Fibroblast of lung (primary cell): ENCODE measurements around the gene MLXIPL. TPM values are rescaled to one million over a fixed set of nuclear protein-coding genes. Genes with fewer than 3 reads are reported as not detected.

Experiments
- DNase-seq, 2 donors: peaks; one replicate each; pipeline versions ENCODE4 v3.0.0 to v3.0.0-alpha.2; 2010; ENCODE audit warnings: low read depth in 2 of 2
- H2AFZ ChIP-seq: 2 replicates; pipeline ENCODE4 v1.5.1; 2012; ENCODE audit warnings: low read length, control low read depth, inconsistent platforms
- H3K27ac ChIP-seq: 2 replicates; pipeline ENCODE4 v1.5.1; 2011; ENCODE audit warnings: low read length, control low read depth; ENCODE audit not compliant: insufficient read depth
- H3K27me3 ChIP-seq: 2 replicates; pipeline ENCODE4 v1.5.1; 2011; ENCODE audit warnings: mild to moderate bottlenecking, low read length; ENCODE audit not compliant: control insufficient read depth, insufficient read depth
- H3K36me3 ChIP-seq: 2 replicates; pipeline ENCODE4 v1.5.1; 2011; ENCODE audit warnings: low read length; ENCODE audit not compliant: control insufficient read depth, insufficient read depth
- H3K4me1 ChIP-seq: 2 replicates; pipeline ENCODE4 v1.5.1; 2011; ENCODE audit warnings: low read length; ENCODE audit not compliant: control insufficient read depth, insufficient read depth; ENCODE audit errors: extremely low read depth
- H3K4me2 ChIP-seq: 2 replicates; pipeline ENCODE4 v1.5.1; 2011; ENCODE audit warnings: low read length, control low read depth; ENCODE audit not compliant: insufficient read depth; ENCODE audit errors: extremely low read depth
- H3K4me3 ChIP-seq, 4 experiments: fragments of 200-600 bp in 1 of 4; sonication (generic) in 1 of 4; replicated peaks in 1 of 4; 2 replicates each; pipeline ENCODE4 v1.5.1; 2011 to 2016; ENCODE audit warnings: low read length in 4 of 4, low read depth in 3 of 4, mild to moderate bottlenecking in 3 of 4, control low read depth in 2 of 4, inconsistent platforms in 1 of 4, mixed read lengths in 1 of 4; ENCODE audit not compliant: insufficient read depth in 1 of 4; ENCODE audit errors: control extremely low read depth in 1 of 4
- H3K79me2 ChIP-seq: 2 replicates; pipeline ENCODE4 v1.5.1; 2012; ENCODE audit warnings: mild to moderate bottlenecking, low read length, inconsistent platforms; ENCODE audit not compliant: control insufficient read depth, insufficient read depth
- H3K9ac ChIP-seq: 2 replicates; pipeline ENCODE4 v1.5.1; 2011; ENCODE audit warnings: mild to moderate bottlenecking, low read length, control low read depth; ENCODE audit not compliant: insufficient read depth
- H3K9me3 ChIP-seq: 2 replicates; pipeline ENCODE4 v1.5.1; 2012; ENCODE audit warnings: low read depth, low read length; ENCODE audit not compliant: control insufficient read depth, insufficient read depth
- H4K20me1 ChIP-seq: 2 replicates; pipeline ENCODE4 v1.5.1; 2011; ENCODE audit warnings: low read length; ENCODE audit not compliant: control insufficient read depth, insufficient read depth; ENCODE audit errors: extremely low read depth
- EZH2 ChIP-seq: IDR thresholded peaks from 2 replicates; pipeline ENCODE4 v1.5.1; 2012; ENCODE audit warnings: low read length, control low read depth, mild to moderate bottlenecking; ENCODE audit errors: missing control alignments
- polyA plus RNA-seq, 2 donors: library from polyadenylated mRNA; depleted of rRNA in 1 of 2; stranded (reverse) in 1 of 2; unstranded in 1 of 2; fragments of >200 nt; gene quantifications; 2 replicates each; pipeline ENCODE4 v1.2.1, GENCODE V29; 2011 to 2012; ENCODE audit warnings: missing spikeins in 1 of 2
- total RNA-seq: library from RNA; depleted of rRNA; stranded (reverse); fragments of >200 nt; gene quantifications from 2 replicates; pipeline ENCODE4 v1.2.1, GENCODE V29; 2014
- TF ChIP-seq, protein P1 (sequence below), 2 donors: IDR thresholded peaks in 1 of 2; conservative IDR thresholded peaks in 1 of 2; 1 replicate in 1 of 2; 2 replicates in 1 of 2; pipeline ENCODE4 v1.5.1; 2011 to 2012; ENCODE audit warnings: low read length in 2 of 2, control low read depth in 1 of 2, inconsistent platforms in 1 of 2, low read depth in 1 of 2, mild to moderate bottlenecking in 1 of 2

The MLXIPL gene
- total and polyA plus RNA-seq, 2 donors (not counting 1 experiment from before 2014, with no cell fraction given), result not detected

DNA sequence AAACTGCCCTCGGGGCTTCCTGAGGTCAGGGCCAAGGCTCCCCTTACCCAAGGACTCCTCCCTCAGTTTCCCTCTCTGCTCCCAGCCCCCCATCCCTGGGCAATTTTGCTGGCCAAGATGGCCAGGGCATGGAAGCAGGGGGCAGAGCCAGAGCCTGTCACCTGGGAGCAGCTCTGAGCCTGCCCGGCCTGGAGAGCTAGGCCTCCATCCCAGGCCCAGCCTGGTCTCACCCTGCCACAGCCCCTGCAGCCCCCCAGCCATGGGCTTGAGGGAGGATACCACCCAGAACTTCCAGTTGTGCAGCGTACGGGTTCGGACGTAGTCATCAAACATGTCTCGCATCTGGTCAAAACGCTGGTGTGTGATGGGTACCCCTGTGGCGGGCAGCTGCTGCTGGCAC is 29.0 kb downstream of the MLXIPL start:
- H2AFZ ChIP-seq, result no peak overlapping the region
- no peaks in the 10 kb centered on the region for H3K27me3 ChIP-seq
- no peaks in the 10 kb centered on the region for H3K36me3 ChIP-seq
- no peaks in the 10 kb centered on the region for H3K9me3 ChIP-seq
- no peaks in the 10 kb centered on the region for H4K20me1 ChIP-seq
- H3K4me2 ChIP-seq, result no peak overlapping the region
- no peaks in the 10 kb centered on the region for H3K79me2 ChIP-seq
- H3K4me1 ChIP-seq, result no peaks in the 10 kb centered on the region
- H3K9ac ChIP-seq, result no peak overlapping the region
- H3K4me3 ChIP-seq, result no peak overlapping the region
- no peak overlapping the region for H3K27ac ChIP-seq
- TF ChIP-seq EZH2, result no peak
- TF ChIP-seq, protein P1, sequence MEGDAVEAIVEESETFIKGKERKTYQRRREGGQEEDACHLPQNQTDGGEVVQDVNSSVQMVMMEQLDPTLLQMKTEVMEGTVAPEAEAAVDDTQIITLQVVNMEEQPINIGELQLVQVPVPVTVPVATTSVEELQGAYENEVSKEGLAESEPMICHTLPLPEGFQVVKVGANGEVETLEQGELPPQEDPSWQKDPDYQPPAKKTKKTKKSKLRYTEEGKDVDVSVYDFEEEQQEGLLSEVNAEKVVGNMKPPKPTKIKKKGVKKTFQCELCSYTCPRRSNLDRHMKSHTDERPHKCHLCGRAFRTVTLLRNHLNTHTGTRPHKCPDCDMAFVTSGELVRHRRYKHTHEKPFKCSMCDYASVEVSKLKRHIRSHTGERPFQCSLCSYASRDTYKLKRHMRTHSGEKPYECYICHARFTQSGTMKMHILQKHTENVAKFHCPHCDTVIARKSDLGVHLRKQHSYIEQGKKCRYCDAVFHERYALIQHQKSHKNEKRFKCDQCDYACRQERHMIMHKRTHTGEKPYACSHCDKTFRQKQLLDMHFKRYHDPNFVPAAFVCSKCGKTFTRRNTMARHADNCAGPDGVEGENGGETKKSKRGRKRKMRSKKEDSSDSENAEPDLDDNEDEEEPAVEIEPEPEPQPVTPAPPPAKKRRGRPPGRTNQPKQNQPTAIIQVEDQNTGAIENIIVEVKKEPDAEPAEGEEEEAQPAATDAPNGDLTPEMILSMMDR (conservative IDR thresholded peaks at IDR 0.05 in 1 of 2, IDR thresholded peaks at IDR 0.05 in 1 of 2; ENCODE audit: low read depth in 1 of 2, low read length in 2 of 2), result no peak
- DNase-seq, result no peak

- no peak for TF ChIP-seq EZH2
- TF ChIP-seq, protein P1 (conservative IDR thresholded peaks at IDR 0.05 in 1 of 2, IDR thresholded peaks at IDR 0.05 in 1 of 2; ENCODE audit: low read depth in 1 of 2, low read length in 2 of 2), result no peak
Measured at GRCh38 chr7:73593207-73594045, 30.9 kb downstream of the MLXIPL start.

DNA sequence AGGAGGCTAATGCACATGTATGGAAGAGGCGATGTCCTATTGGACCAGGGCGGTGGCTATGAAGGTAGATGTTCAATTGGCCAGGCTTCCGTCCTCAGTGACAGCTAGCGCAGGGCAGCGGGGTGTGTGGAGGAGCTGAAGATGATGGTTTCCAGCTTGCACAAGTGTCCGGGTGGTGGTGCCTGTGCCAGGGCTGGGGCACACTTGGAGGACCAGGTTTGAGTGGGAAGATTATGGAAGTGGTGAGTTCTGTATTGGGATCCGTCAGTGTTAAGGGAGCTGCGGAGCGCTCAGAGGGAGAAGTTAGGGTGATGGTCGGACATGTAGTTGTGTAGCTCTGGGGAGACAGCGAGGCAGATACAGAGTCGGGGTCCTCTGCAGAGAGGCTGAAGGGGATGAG is 37.4 kb downstream of the MLXIPL start:
- Histone ChIP-seq H4K20me1 (no peaks in the 10 kb centered on the region), H2AFZ (no peak overlapping the region), H3K9ac (no peak overlapping the region), H3K27ac (no peak overlapping the region), H3K9me3 (no peaks in the 10 kb centered on the region), H3K79me2 (no peaks in the 10 kb centered on the region), H3K4me3 (no peak overlapping the region), H3K4me1 (no peaks in the 10 kb centered on the region), H3K4me2 (no peak overlapping the region), H3K36me3 (no peaks in the 10 kb centered on the region), H3K27me3 (no peaks in the 10 kb centered on the region)
- DNase-seq, result no peak
- TF ChIP-seq, protein P1 (conservative IDR thresholded peaks at IDR 0.05 in 1 of 2, IDR thresholded peaks at IDR 0.05 in 1 of 2; ENCODE audit: low read depth in 1 of 2, low read length in 2 of 2), result no peak
- TF ChIP-seq EZH2, result no peak

More at GRCh38 chr7:73593207-73594045, 30.9 kb downstream of the MLXIPL start:
- no peaks in the 10 kb centered on the region for H4K20me1 ChIP-seq
- H3K9ac ChIP-seq, result no peak overlapping the region
- no peak overlapping the region for H3K4me2 ChIP-seq
- no peaks in the 10 kb centered on the region for H3K4me1 ChIP-seq
- H3K79me2 ChIP-seq, result no peaks in the 10 kb centered on the region
- H3K27ac ChIP-seq, result no peak overlapping the region
- no peak overlapping the region for H2AFZ ChIP-seq
- H3K27me3 ChIP-seq, result no peaks in the 10 kb centered on the region
- H3K9me3 ChIP-seq, result no peaks in the 10 kb centered on the region
- no peak overlapping the region for H3K4me3 ChIP-seq
- no peaks in the 10 kb centered on the region for H3K36me3 ChIP-seq
- no peak for DNase-seq
